Measurements from ENCODE around the gene TMCC2.
"Not testable (repeated sequence)": the region's sequence is repeated elsewhere in the genome, so short reads cannot be mapped to it uniquely, and the experiment has no call there.

Gene TMCC2

GRCh38 chr1:205274041-205274691 lies 46.4 kb downstream of the TMCC2 start:
- H3K27ac ChIP-seq (ENCODE audit: low read length): no peak overlapping the region
- H3K4me3 ChIP-seq (ENCODE audit: low read depth in 1 of 2, low read length in 2 of 2): no peak overlapping the region
- H3K4me1 ChIP-seq (ENCODE audit: control insufficient read depth in 1 of 2, insufficient read depth in 2 of 2, low read length in 2 of 2): peaks cover 0 to 20% of the 10 kb centered on the region in 2 donors
- peaks cover 0 to 7% of the 10 kb centered on the region in 2 donors for H3K36me3 ChIP-seq (ENCODE audit: control insufficient read depth in 1 of 2, insufficient read depth in 2 of 2, low read length in 2 of 2)
- H3K27me3 ChIP-seq (ENCODE audit: low read depth, low read length): no peaks in the 10 kb centered on the region
- no peaks in the 10 kb centered on the region for H3K9me3 ChIP-seq (ENCODE audit: control insufficient read depth in 1 of 2, low read length in 2 of 2)

- Histone ChIP-seq H3K27ac (ENCODE audit: low read length) (no peak overlapping the region), H3K4me3 (ENCODE audit: low read depth in 1 of 2, low read length in 2 of 2) (no peak overlapping the region), H3K36me3 (ENCODE audit: control insufficient read depth in 1 of 2, insufficient read depth in 2 of 2, low read length in 2 of 2) (no peaks in the 10 kb centered on the region), H3K27me3 (ENCODE audit: low read depth, low read length) (no peaks in the 10 kb centered on the region), H3K9me3 (ENCODE audit: control insufficient read depth in 1 of 2, low read length in 2 of 2) (no peaks in the 10 kb centered on the region), H3K4me1 (ENCODE audit: control insufficient read depth in 1 of 2, insufficient read depth in 2 of 2, low read length in 2 of 2) (peaks cover 0 to 20% of the 10 kb centered on the region in 2 donors)
Observed at GRCh38 chr1:205275133-205275532, 47.4 kb downstream of the TMCC2 start.

DNA sequence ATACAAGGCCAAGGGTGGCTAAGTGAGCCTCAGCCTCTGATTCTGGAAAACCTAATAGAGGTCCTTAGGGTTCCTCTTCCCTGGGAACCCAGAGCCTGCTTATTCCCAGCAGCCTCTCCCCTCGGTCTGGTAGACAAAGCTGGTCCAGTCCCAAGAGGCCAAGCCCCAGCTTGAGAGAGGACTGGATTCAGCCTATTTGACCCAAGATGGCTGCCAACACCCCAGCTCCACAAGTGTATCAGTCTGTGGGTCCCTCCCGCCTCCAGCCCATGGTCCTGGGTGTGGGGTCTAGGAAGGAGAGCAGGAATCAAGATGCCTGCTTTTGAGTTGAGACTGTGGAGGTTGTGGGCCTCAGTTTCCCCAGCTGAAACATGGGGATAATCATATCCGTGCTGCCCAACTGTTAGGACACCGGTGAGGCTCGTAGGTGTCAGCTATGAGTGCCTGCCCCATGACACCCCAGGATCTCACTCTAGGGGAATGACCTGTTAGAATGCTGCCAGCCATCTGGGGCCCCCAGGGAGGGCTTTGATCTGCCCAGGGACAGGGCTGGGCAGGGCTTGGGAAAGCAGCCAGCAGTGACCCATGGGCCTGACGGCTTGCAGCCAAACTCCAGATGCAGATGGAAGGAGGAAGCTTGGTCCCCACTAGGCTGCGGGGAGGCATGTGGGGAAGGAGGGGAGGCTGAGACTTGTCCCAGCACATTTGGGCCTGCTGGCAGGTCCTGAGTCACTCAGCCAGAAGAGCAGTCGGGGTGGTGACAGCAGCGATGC lies 48.4 kb downstream of the TMCC2 start:
- Histone ChIP-seq H3K27me3 (ENCODE audit: low read depth, low read length) (no peaks in the 10 kb centered on the region), H3K9me3 (ENCODE audit: control insufficient read depth in 1 of 2, low read length in 2 of 2) (no peaks in the 10 kb centered on the region), H3K36me3 (ENCODE audit: control insufficient read depth in 1 of 2, insufficient read depth in 2 of 2, low read length in 2 of 2) (no peaks in the 10 kb centered on the region), H3K4me3 (ENCODE audit: low read depth in 1 of 2, low read length in 2 of 2) (no peak overlapping the region), H3K27ac (ENCODE audit: low read length) (no peak overlapping the region), H3K4me1 (ENCODE audit: control insufficient read depth in 1 of 2, insufficient read depth in 2 of 2, low read length in 2 of 2) (peaks cover 0 to 11% of the 10 kb centered on the region in 2 donors)

- Histone ChIP-seq H3K9me3 (ENCODE audit: control insufficient read depth in 1 of 2, low read length in 2 of 2) (no peaks in the 10 kb centered on the region), H3K27me3 (ENCODE audit: low read depth, low read length) (no peaks in the 10 kb centered on the region), H3K4me3 (ENCODE audit: low read depth in 1 of 2, low read length in 2 of 2) (no peak overlapping the region), H3K4me1 (ENCODE audit: control insufficient read depth in 1 of 2, insufficient read depth in 2 of 2, low read length in 2 of 2) (peaks cover 0 to 5% of the 10 kb centered on the region in 2 donors), H3K27ac (ENCODE audit: low read length) (no peak overlapping the region), H3K36me3 (ENCODE audit: control insufficient read depth in 1 of 2, insufficient read depth in 2 of 2, low read length in 2 of 2) (no peaks in the 10 kb centered on the region)
Observed at GRCh38 chr1:205276689-205277065, 48.9 kb downstream of the TMCC2 start.

- H3K9me3 ChIP-seq (ENCODE audit: control insufficient read depth in 1 of 2, low read length in 2 of 2): no peaks in the 10 kb centered on the region
- no peak overlapping the region for H3K4me3 ChIP-seq (ENCODE audit: low read depth in 1 of 2, low read length in 2 of 2)
- H3K4me1 ChIP-seq (ENCODE audit: control insufficient read depth in 1 of 2, insufficient read depth in 2 of 2, low read length in 2 of 2): peaks cover 9 to 12% of the 10 kb centered on the region in 2 donors
- no peaks in the 10 kb centered on the region for H3K36me3 ChIP-seq (ENCODE audit: control insufficient read depth in 1 of 2, insufficient read depth in 2 of 2, low read length in 2 of 2)
- H3K27ac ChIP-seq (ENCODE audit: low read length): no peak overlapping the region
- no peaks in the 10 kb centered on the region for H3K27me3 ChIP-seq (ENCODE audit: low read depth, low read length)
Observed at GRCh38 chr1:205279986-205280385, 52.2 kb downstream of the TMCC2 start.

- H3K27ac ChIP-seq (ENCODE audit: low read length); H3K4me3 ChIP-seq (ENCODE audit: low read depth in 1 of 2, low read length in 2 of 2); H3K9me3 ChIP-seq (ENCODE audit: control insufficient read depth in 1 of 2, low read length in 2 of 2); H3K27me3 ChIP-seq (ENCODE audit: low read depth, low read length); H3K36me3 ChIP-seq (ENCODE audit: control insufficient read depth in 1 of 2, insufficient read depth in 2 of 2, low read length in 2 of 2): not testable (repeated sequence)
- peaks cover 14 to 17% of the 10 kb centered on the region in 2 donors for H3K4me1 ChIP-seq (ENCODE audit: control insufficient read depth in 1 of 2, insufficient read depth in 2 of 2, low read length in 2 of 2)
Observed at GRCh38 chr1:205280666-205281395, 53.1 kb downstream of the TMCC2 start.

DNA sequence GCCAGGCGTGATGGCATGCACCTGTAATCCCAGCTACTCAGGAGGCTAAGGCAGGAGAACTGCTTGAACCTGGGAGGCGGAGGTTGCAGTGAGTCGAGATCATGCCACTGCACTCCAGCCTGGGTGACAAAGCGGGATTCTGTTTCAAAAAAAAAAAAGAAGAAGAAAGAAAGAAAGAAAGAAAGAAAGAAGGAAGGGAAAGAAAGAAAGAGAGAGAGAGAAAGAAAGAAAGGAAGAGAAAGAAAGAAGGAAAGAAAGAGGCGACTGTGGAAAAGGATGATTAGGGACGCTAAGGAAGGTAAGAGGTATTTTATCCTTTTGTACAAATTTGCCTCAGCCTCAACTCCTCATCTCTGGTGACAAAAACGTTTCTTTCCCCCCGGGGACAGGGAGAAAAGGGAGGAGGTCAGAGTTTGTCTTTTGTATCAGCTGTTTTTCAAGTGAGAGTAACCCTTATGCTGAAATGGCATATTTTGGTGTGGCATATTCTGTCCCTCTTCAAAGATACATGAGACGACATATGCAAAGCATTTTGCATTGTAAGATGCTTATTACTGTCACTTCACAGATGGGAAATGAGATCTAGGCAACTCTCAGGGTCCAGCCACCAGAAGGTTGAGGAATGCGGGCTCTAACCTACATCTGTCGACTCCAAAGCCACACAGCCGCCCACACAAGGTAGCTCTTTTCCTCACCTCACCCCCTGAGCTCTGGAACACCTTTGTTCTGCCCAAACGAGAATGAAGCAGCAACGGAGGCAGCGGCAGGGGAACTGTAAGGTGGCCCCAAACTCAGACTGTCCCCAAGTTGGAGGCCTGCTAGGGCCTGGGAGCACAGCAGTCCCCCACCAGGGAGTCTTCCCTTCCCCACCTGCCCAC lies 55.8 kb downstream of the TMCC2 start:
- Histone ChIP-seq H3K9me3 (ENCODE audit: control insufficient read depth in 1 of 2, low read length in 2 of 2) (no peaks in the 10 kb centered on the region), H3K27me3 (ENCODE audit: low read depth, low read length) (no peaks in the 10 kb centered on the region), H3K36me3 (ENCODE audit: control insufficient read depth in 1 of 2, insufficient read depth in 2 of 2, low read length in 2 of 2) (no peaks in the 10 kb centered on the region), H3K4me1 (ENCODE audit: control insufficient read depth in 1 of 2, insufficient read depth in 2 of 2, low read length in 2 of 2) (peaks cover 24% of the 10 kb centered on the region in 2 donors), H3K4me3 (ENCODE audit: low read depth in 1 of 2, low read length in 2 of 2) (no peak overlapping the region), H3K27ac (ENCODE audit: low read length) (no peak overlapping the region)

DNA sequence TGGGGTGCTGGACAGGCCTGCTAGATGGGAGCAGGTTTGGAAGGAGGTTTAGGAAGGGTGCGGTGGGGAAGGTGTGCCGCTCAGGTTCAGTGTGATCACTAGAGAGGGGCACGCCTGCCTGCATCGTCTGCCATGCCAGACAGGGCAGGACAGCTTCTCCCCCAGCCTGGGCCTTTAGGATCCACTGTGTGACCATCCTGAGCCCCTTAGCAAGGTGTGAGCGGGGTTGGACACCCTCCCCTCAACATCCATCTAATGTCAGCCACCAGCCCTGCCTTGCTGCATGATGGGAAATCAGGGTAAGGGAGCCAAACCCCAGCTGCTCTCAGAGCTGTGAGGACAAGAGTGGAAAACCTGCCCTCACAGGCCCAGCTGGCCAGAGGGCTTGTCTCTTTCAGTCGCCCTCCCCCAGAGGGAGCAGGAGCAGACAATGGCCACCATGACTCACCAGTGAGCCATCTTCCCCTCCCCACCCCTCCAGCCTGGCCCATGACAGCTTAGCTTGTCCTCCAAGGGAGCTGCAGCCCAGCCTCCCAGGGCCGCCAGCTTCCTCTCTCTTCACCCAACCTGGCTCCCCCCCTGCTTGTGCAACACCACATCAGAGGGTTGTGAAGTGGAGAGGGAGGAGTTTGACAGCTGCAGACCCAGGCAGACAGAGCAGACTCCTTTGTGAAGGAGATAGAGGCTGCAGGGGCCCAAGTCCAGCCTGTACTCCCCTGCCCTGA lies 56.8 kb downstream of the TMCC2 start:
- Histone ChIP-seq H3K27me3 (ENCODE audit: low read depth, low read length) (no peaks in the 10 kb centered on the region), H3K4me1 (ENCODE audit: control insufficient read depth in 1 of 2, insufficient read depth in 2 of 2, low read length in 2 of 2) (peaks cover 24% of the 10 kb centered on the region in 2 donors), H3K4me3 (ENCODE audit: low read depth in 1 of 2, low read length in 2 of 2) (no peak overlapping the region), H3K9me3 (ENCODE audit: control insufficient read depth in 1 of 2, low read length in 2 of 2) (no peaks in the 10 kb centered on the region), H3K36me3 (ENCODE audit: control insufficient read depth in 1 of 2, insufficient read depth in 2 of 2, low read length in 2 of 2) (no peaks in the 10 kb centered on the region), H3K27ac (ENCODE audit: low read length) (peak overlapping the region; percentile 7)

DNA sequence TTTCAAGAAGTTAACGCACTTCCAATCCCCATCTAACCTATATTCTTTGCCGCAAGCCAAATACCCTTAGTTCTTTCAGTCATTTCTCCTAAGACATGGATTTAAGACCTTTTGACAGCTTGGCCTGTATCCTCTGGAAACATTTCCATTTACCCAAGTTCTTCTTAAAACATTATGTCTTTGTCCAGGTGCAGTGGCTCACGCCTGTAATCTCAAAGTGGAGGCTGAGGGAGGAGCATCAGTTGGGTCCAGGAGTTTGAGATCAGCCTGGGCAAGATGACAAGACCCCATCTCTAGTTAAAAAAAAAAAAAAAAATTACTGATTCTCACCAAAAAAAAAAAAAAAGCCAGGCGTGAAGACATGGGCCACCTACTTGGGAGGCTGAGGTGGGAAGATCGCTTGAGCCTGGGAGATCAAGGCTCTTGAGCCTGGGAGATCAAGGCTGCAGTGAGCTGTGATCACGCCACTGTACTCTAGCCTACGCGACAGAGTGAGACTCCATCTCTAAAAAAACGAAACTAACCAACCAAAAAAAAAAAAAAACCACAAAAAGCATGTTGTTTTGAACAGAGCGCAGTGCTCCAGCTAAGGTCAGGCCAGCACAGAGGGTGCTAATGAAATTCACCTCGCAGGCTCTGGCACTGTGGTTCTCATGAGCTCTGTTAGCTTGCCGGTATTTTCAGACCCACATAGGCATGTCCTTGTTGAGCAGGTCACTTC lies 57.8 kb downstream of the TMCC2 start:
- Histone ChIP-seq H3K9me3 (ENCODE audit: control insufficient read depth in 1 of 2, low read length in 2 of 2) (no peaks in the 10 kb centered on the region), H3K27ac (ENCODE audit: low read length) (peak overlapping the region; percentile 7), H3K27me3 (ENCODE audit: low read depth, low read length) (no peaks in the 10 kb centered on the region), H3K36me3 (ENCODE audit: control insufficient read depth in 1 of 2, insufficient read depth in 2 of 2, low read length in 2 of 2) (no peaks in the 10 kb centered on the region), H3K4me1 (ENCODE audit: control insufficient read depth in 1 of 2, insufficient read depth in 2 of 2, low read length in 2 of 2) (peaks cover 24% of the 10 kb centered on the region in 2 donors), H3K4me3 (ENCODE audit: low read depth in 1 of 2, low read length in 2 of 2) (no peak overlapping the region)

GRCh38 chr1:205286335-205286950 lies 58.7 kb downstream of the TMCC2 start:
- H3K27ac ChIP-seq (ENCODE audit: low read length): no peak overlapping the region

More at GRCh38 chr1:205286335-205286950, 58.7 kb downstream of the TMCC2 start:
- Histone ChIP-seq H3K9me3 (ENCODE audit: control insufficient read depth in 1 of 2, low read length in 2 of 2) (no peaks in the 10 kb centered on the region), H3K36me3 (ENCODE audit: control insufficient read depth in 1 of 2, insufficient read depth in 2 of 2, low read length in 2 of 2) (no peaks in the 10 kb centered on the region), H3K27me3 (ENCODE audit: low read depth, low read length) (no peaks in the 10 kb centered on the region), H3K4me1 (ENCODE audit: control insufficient read depth in 1 of 2, insufficient read depth in 2 of 2, low read length in 2 of 2) (peaks cover 24% of the 10 kb centered on the region in 2 donors), H3K4me3 (ENCODE audit: low read depth in 1 of 2, low read length in 2 of 2) (no peak overlapping the region)
